ENCODE data around the gene MYBL2.

DNA sequence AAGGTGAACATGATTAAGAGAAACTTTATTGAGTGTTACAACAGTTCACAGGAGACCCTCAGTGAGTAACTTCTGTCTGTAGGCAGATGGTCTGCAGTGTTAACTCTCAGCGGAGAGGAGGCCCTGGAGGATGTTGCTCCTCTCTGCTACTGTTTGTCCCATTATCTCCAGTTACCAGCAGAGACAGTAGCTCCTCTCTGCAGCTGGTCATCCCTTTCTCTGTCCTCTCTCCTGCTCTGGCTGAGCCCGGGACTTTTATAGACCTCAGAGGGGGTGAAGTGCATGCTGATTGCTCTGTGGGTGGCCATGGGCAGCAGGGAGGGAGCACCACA is 54.1 kb downstream of the MYBL2 start:
- TF ChIP-seq POLR2A (IDR thresholded peaks at IDR 0.05) (no peak), EP300 (IDR thresholded peaks at IDR 0.05) (no peak)
- TF ChIP-seq, protein P1, sequence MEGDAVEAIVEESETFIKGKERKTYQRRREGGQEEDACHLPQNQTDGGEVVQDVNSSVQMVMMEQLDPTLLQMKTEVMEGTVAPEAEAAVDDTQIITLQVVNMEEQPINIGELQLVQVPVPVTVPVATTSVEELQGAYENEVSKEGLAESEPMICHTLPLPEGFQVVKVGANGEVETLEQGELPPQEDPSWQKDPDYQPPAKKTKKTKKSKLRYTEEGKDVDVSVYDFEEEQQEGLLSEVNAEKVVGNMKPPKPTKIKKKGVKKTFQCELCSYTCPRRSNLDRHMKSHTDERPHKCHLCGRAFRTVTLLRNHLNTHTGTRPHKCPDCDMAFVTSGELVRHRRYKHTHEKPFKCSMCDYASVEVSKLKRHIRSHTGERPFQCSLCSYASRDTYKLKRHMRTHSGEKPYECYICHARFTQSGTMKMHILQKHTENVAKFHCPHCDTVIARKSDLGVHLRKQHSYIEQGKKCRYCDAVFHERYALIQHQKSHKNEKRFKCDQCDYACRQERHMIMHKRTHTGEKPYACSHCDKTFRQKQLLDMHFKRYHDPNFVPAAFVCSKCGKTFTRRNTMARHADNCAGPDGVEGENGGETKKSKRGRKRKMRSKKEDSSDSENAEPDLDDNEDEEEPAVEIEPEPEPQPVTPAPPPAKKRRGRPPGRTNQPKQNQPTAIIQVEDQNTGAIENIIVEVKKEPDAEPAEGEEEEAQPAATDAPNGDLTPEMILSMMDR (IDR thresholded peaks at IDR 0.05) = no peak
